Stimulated activated CD8-positive, alpha-beta memory T cell treated with anti-CD3 and anti-CD28 coated beads, Interleukin-4, amount 100 ng/mL, for 24 hours (primary cell): Measurements from ENCODE around the gene COQ10B.

ENCODE experiments used
- DNase-seq: peaks from one replicate; pipeline ENCODE4 v3.0.0-alpha.2; 2020; ENCODE audit warnings: low read depth

COQ10B gene

DNA sequence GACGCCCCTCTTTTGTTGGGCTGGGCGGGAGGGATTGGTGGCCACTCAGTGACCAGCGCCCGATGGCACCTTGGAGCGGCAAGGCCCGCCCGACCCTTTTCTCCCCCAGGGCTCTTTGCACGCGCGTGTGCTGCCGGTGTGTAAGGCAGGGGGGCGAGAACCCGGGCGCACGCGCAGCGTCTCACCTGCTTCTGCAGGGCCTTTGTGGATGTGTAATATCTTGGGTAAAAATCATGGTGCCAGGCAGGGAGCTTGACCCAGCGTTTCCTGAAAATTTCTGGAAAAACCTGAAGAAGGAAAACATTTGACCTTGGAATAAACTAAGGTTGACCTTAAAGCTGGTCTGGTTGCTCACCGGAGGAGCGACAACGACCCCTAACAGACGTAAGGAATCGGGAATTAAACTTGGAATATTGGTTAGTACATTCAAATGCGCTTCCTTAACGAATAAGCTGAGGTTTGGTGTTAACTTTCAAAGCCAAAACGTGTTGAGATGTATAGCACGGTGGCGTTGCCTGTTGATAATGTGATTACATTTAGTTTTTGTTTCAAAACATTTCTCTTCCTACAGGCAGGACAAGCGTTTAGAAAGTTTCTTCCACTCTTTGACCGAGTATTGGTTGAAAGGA lies 47.3 kb downstream of the COQ10B start:
- no peak for DNase-seq

DNA sequence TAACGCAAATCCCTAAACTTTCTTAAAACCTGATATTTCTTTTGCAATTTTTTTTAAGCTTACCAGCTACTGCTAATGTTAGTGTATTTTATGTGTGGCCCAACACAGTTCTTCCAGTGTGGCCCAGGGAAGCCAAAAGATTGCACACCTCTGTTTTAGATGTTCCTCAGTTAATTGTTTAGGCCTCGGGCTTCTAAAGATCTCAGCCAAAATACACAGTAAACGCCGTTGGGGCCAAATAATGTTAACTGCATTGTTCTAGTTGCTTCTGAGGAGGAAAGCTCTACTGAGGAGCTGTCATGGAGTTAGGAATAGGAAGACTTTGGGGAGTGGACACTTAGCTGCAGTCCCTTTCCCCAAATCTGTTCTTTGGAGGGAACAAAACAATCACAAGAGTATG lies 48.8 kb downstream of the COQ10B start:
- DNase-seq, result no peak

DNA sequence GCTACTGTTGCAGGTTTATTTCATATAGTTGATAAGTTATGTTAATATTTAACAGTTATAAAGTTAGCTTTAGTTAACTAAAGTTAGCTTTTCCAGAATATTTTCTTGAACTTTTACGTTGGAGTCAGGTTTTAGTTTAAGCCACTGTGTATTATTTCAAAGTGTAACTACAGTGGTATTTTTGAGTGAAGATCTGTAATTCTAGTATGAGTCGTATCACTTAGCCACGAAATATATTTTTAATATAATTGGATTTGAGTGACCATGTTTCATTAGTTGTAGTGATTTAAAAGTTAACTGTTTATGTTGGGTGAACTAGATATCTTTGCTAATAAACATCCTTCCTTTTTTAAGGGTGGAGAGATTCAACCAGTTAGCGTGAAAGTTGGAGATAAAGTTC lies 49.3 kb downstream of the COQ10B start:
- no peak for DNase-seq

DNA sequence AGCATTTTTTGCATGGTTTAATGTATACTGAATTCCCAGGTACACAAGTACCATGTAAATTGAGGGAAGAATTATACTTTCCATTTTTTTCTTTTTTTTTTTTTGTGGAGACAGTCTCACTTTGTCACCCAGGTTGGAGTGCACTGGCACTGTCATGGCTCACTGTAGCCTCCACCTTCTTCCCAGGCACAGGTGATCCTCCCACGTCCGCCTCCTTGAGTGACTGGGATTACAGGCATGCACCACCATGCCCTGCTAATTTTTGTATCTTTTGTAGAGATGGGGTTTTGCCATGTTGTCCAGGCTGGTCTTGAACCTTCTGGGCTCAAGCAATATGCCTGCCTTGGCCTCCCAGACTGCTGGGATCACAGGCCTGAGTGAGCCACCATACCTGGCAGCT lies 50.6 kb downstream of the COQ10B start:
- DNase-seq, result no peak

DNA sequence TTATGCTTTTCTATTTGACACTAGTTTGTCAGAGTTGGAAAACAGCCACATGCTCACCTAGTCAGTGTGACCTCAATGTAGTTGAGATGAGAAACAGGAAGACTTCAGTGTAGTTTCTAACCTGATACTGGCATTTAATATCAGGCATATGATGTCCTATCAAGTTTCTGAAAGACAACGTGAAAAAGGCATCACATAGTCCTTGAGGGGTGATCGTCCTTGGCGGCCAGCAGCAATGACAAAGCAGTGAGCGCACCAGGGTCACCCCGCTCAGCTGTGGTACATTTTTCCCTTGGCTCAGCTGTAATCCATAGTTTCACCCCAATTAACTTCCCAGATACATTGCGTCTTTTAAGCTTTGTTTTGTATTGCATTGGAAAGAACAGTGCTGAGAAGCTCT lies 51.2 kb downstream of the COQ10B start:
- DNase-seq, result no peak

DNA sequence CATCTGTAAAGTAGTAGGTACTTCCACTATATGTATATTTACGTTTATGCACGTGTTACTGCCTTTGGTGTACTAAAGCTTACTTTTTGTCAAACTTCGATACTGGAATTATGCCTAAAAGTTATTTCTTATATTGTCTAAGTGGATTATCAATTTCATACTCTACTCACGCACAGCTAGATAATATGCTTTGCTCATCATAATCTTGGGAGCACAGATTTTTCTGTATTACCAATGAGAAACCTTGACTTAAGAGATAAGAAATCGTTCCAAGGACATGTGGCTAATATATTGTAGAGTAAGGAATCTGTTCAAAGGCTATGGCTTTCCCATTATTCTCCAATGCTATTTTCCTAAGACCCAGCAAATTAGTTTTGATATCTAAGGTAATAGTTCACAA lies 53.3 kb downstream of the COQ10B start:
- no peak for DNase-seq

DNA sequence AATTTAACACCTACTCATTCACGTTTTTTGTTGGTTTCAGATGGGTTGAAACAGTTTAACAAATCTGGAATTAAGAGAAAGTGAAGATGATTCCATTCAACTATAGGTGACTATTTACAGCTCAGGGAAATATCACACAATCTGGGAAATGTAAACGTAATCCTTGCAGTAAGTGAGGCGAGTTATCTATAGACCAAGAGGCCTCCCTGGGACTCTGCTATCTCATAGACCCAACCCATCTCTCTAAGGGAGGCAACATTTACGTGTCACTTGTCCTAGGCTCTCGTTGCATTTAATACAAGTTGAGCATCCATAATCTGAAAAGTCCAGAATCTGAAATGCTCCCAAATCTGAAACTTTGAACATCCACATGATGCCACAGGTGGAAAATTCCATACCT lies 60.6 kb downstream of the COQ10B start:
- no peak for DNase-seq

DNA sequence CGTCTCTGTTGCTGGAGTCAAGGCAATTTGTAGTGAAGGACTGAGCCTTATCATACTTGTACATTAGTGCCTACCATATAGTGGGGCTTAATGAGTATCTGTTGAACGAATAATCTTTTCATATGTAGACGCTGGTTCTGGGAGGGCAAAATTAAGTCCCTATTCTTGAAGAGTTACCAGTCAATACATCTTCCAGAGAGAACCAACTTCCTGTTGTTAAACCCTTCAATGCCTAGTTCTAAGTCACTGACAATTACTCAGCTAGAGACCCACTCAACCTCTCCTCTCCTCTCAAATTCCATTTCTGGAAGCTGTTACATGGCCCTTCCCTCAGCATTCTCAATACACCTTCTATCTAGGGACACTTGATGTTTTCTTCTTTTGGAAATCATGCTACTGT lies 61.4 kb downstream of the COQ10B start:
- DNase-seq, result no peak

DNA sequence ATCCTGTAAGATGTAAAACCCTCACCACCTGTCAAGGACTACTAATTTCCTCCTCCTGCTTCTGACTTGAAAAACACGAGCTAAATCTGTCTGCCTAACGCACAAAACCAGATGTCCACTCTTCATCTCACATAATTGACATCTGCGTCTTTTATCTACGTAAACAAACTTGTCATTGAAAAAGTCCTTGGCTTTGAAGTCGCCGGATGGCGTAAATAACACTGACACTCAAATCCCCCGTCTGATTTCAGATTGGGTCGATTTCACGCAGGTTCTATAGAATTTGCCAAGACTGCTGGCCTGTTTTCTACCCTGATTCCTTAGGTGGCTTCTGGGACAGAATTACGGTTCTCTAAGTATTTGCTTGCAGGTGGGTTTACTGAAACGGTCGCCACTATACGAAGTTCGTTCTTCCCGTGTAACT lies 62.0 kb downstream of the COQ10B start:
- no peak for DNase-seq

DNA sequence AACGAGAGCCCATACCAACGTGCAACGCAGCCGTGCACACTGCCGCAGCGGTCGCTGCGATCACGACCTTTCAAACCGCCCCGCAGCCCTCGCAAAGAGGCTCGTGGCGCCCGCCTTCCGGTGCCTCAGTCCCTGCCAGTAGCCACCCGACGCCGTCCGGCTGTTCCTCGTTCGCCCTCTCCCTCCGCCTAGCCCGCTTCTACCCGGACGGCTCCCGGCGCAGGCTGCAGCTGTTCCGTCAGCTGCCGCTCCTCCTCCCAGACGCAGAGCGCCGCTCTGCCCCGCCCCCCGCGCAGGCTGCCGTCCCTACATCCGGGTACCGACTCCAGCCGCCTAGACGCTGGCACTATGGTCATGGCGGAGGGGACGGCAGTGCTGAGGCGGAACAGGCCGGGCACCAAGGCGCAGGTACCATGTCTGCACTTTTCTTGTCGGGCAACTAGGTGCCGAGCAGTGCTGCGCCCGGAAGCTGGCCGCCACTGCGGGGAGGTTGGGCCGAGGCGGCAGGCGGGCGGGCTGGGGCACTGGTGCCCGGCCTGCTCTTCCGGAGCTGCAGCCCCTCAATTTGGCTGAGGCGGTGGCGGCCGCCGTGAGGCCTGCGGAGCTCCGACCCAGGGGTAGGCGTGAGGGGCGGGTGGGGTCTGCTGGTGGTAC lies 62.5 kb downstream of the COQ10B start, which contains the start of gene MOB4:
Gene MOB4, plus strand, starts transcription at position 328 of the 654 bp plus-strand sequence. Its CDS starts 21 bp downstream, at position 349.
- peak; percentile 92 for DNase-seq

DNA sequence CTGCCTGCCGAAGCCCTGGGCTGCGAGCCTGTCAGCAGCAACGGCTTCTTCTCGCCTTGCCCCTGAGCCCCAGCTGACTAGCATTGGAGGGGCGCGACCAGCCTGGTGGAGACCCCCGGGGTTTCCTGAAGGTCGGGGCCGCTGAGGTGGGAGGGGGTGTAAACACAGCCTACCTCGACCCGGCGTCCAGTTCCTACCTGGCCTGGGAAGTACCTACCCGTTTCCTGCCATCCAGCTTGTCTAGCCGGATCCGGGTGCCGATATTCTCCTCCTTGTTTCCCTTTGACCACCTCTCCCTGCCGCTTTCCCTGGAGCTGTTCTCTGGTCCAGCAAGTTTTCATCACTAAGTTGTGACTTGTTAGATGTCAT lies 63.0 kb downstream of the COQ10B start:
- no peak for DNase-seq

DNA sequence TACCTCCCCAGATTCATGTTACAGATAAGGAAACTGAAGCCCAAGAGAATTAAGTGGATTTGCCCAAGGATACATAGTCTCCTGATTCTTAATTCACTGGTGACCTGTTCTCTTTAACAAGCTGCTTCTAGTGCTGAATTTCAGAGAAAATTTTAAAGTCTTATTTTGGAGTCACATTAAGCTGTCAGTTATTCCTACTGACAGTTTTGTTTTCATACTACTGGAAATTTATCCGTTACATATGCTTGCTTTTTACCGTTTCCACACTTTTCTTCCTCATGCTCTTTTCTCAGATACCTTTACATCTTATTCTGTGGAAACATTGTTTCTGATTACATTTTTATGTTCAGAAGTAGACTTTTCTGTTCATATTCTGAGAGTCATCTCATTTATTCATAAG lies 63.8 kb downstream of the COQ10B start:
- DNase-seq, result no peak
